Neural progenitor cell (in vitro differentiated cells): ENCODE measurements around the gene KIF16B.

ENCODE experiments used
- EZH2 ChIP-seq: fragments of 200-600 bp; sonication (generic); IDR thresholded peaks from 2 replicates; pipeline ENCODE4 v1.6.1; 2017; ENCODE audit warnings: antibody characterized with exemption, mild to moderate bottlenecking, moderate library complexity
- TF ChIP-seq, protein P1 (sequence below): fragments of 200-600 bp; sonication (generic); IDR thresholded peaks from 2 replicates; pipeline ENCODE4 v1.5.1; 2017; ENCODE audit warnings: antibody characterized with exemption, mild to moderate bottlenecking

DNA sequence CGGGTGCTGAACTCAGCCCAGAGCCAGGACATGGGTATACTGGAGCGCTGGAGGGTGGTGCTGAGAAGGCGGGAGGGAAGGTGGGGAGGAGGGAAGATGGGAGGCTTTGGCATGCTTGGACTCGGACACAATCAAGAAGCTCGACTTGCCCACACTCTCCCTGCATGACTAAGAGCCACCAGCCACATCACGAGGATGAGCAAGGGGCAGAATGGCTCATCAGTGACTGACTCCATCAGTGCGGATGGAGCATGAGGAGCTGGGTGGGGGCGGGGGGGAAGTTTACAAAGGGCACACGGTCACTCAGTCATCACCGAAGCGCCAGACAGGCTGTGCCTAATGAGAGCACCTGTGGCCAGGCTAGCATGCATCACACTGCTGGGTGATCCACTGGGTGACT lies 222.8 kb downstream of the KIF16B start:
- TF ChIP-seq, protein P1, sequence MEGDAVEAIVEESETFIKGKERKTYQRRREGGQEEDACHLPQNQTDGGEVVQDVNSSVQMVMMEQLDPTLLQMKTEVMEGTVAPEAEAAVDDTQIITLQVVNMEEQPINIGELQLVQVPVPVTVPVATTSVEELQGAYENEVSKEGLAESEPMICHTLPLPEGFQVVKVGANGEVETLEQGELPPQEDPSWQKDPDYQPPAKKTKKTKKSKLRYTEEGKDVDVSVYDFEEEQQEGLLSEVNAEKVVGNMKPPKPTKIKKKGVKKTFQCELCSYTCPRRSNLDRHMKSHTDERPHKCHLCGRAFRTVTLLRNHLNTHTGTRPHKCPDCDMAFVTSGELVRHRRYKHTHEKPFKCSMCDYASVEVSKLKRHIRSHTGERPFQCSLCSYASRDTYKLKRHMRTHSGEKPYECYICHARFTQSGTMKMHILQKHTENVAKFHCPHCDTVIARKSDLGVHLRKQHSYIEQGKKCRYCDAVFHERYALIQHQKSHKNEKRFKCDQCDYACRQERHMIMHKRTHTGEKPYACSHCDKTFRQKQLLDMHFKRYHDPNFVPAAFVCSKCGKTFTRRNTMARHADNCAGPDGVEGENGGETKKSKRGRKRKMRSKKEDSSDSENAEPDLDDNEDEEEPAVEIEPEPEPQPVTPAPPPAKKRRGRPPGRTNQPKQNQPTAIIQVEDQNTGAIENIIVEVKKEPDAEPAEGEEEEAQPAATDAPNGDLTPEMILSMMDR = no peak
- TF ChIP-seq EZH2 = no peak
